Thyroid gland (tissue), 4 donors: ENCODE results near the gene CLEC2L. TPM values are rescaled to one million over a fixed set of nuclear protein-coding genes. Genes with fewer than 3 reads are reported as not detected.
"Not testable (repeated sequence)": the region's sequence is repeated elsewhere in the genome, so short reads cannot be mapped to it uniquely, and the experiment has no call there.

Experiments
- DNase-seq, 2 donors: peaks; one replicate each; pipeline ENCODE4 v3.0.0-alpha.2; 2019
- H3K27ac ChIP-seq, 3 donors: fragments of 200-600 bp; sonication (generic); 1 replicate in 2 of 3; 2 replicates in 1 of 3; pipeline ENCODE4 v1.5.1; 2016 to 2019; ENCODE audit warnings: mild to moderate bottlenecking in 1 of 3, moderate library complexity in 1 of 3
- H3K27me3 ChIP-seq: fragments of 200-600 bp; sonication (generic); one replicate; pipeline ENCODE4 v1.5.1; 2019
- H3K36me3 ChIP-seq, 2 donors: fragments of 200-600 bp; sonication (generic); one replicate each; pipeline ENCODE4 v1.5.1; 2016 to 2019
- H3K4me1 ChIP-seq, 2 donors: fragments of 200-600 bp; sonication (generic); one replicate each; pipeline ENCODE4 v1.5.1; 2017 to 2019
- H3K4me3 ChIP-seq, 3 donors: fragments of 200-600 bp; sonication (generic); replicated peaks in 1 of 3; 1 replicate in 2 of 3; 2 replicates in 1 of 3; pipeline ENCODE4 v1.5.1; 2016; ENCODE audit warnings: mild to moderate bottlenecking in 1 of 3
- H3K9me3 ChIP-seq: fragments of 200-600 bp; sonication (generic); one replicate; pipeline ENCODE4 v1.5.1; 2017
- CTCF ChIP-seq, 6 experiments: fragments of 200-600 bp in 3 of 6; fragments of 450-650 bp in 3 of 6; sonication (generic) in 3 of 6; IDR thresholded peaks; one replicate each; pipeline ENCODE4 v1.5.1; 2016 to 2019; ENCODE audit warnings: antibody characterized with exemption in 6 of 6, mild to moderate bottlenecking in 2 of 6, inconsistent platforms in 1 of 6, moderate library complexity in 1 of 6
- POLR2A ChIP-seq, 2 donors: fragments of 450-650 bp; IDR thresholded peaks; one replicate each; pipeline ENCODE4 v1.6.1; 2017; ENCODE audit warnings: antibody characterized with exemption in 2 of 2, mild to moderate bottlenecking in 2 of 2, moderate library complexity in 1 of 2
- WGBS, 2 donors: methylation state at CpG; one replicate each; pipeline ENCODE4 v1.1.5; 2017; 5-methylcytosine and 5-hydroxymethylcytosine counted together
- intact Hi-C: fragments of 100-400 bp; cut with DNase I; formaldehyde crosslinking; loops from one replicate; pipeline ENCODE4 v1.15.1; 2023
- total RNA-seq, 4 donors: library from RNA; depleted of rRNA; stranded (reverse); fragments of >200 nt; gene quantifications; one replicate each; pipeline ENCODE4 v1.2.3, GENCODE V29; 2016

The CLEC2L gene
- total RNA-seq, 4 donors from 2014 or later, result not detected

- TF ChIP-seq CTCF (IDR thresholded peaks at IDR 0.05), result no peak
- TF ChIP-seq POLR2A (IDR thresholded peaks at IDR 0.05), result no peak
- H3K36me3 ChIP-seq, result no peaks in the 10 kb centered on the region
- no peaks in the 10 kb centered on the region for H3K4me1 ChIP-seq
- H3K4me3 ChIP-seq, result no peak overlapping the region
- no peaks in the 10 kb centered on the region for H3K27me3 ChIP-seq
- H3K27ac ChIP-seq, result no peak overlapping the region
- no peaks in the 10 kb centered on the region for H3K9me3 ChIP-seq
- 91% methylated on average over 5 of the region's 5 CpGs for WGBS, 2 donors
- intact Hi-C loops, result no loop called here
- DNase-seq, result no peak
Observed at GRCh38 chr7:139548302-139549028, 25.0 kb downstream of the CLEC2L start.

GRCh38 chr7:139553991-139554700, 30.7 kb downstream of the CLEC2L start:
- intact Hi-C loops, DNase-seq: not testable (repeated sequence)
- WGBS, 2 donors, result 88 to 95% methylated on average over 7 to 8 of the region's 8 CpGs

GRCh38 chr7:139557857-139558581, 34.5 kb downstream of the CLEC2L start:
- TF ChIP-seq CTCF (IDR thresholded peaks at IDR 0.05), result no peak
- TF ChIP-seq POLR2A (IDR thresholded peaks at IDR 0.05), result no peak
- peak in 1 of 2 donors; percentile 14 for DNase-seq
- Histone ChIP-seq H3K27me3 (no peaks in the 10 kb centered on the region), H3K27ac (no peak overlapping the region), H3K4me1 (peaks cover 0 to 6% of the 10 kb centered on the region in 2 donors), H3K9me3 (no peaks in the 10 kb centered on the region), H3K4me3 (no peak overlapping the region), H3K36me3 (no peaks in the 10 kb centered on the region)
- 62 to 69% methylated on average over 8 of the region's 8 CpGs for WGBS, 2 donors
- intact Hi-C loops, result no loop called here

More at GRCh38 chr7:139553991-139554700, 30.7 kb downstream of the CLEC2L start:
- not testable (repeated sequence) for H3K4me1 ChIP-seq, H3K27me3 ChIP-seq, H3K4me3 ChIP-seq, H3K27ac ChIP-seq, H3K36me3 ChIP-seq, H3K9me3 ChIP-seq

- Histone ChIP-seq H3K4me3 (no peak overlapping the region), H3K9me3 (no peaks in the 10 kb centered on the region), H3K27ac (no peak overlapping the region), H3K27me3 (no peaks in the 10 kb centered on the region), H3K4me1 (peaks cover 0 to 6% of the 10 kb centered on the region in 2 donors), H3K36me3 (no peaks in the 10 kb centered on the region)
- 61 to 63% methylated on average over 18 of the region's 18 CpGs for WGBS, 2 donors
- no peak for DNase-seq
- intact Hi-C loops, result no loop called here
- TF ChIP-seq CTCF (IDR thresholded peaks at IDR 0.05) (no peak), POLR2A (IDR thresholded peaks at IDR 0.05) (no peak)
Observed at GRCh38 chr7:139559364-139560105, 36.0 kb downstream of the CLEC2L start.

GRCh38 chr7:139560199-139560598, 36.7 kb downstream of the CLEC2L start:
- no peaks in the 10 kb centered on the region for H3K36me3 ChIP-seq
- no peak for DNase-seq
- 86 to 90% methylated on average over 2 of the region's 2 CpGs for WGBS, 2 donors
- H3K4me3 ChIP-seq, result no peak overlapping the region
- intact Hi-C loops, result no loop called here
- H3K9me3 ChIP-seq, result no peaks in the 10 kb centered on the region
- no peak overlapping the region for H3K27ac ChIP-seq
- peaks cover 0 to 6% of the 10 kb centered on the region in 2 donors for H3K4me1 ChIP-seq
- no peaks in the 10 kb centered on the region for H3K27me3 ChIP-seq
- no peak for TF ChIP-seq CTCF (IDR thresholded peaks at IDR 0.05)
- no peak for TF ChIP-seq POLR2A (IDR thresholded peaks at IDR 0.05)
